Measurements from ENCODE around the gene SNX1.
"Not testable (repeated sequence)": the region's sequence is repeated elsewhere in the genome, so short reads cannot be mapped to it uniquely, and the experiment has no call there.

Gene SNX1

DNA sequence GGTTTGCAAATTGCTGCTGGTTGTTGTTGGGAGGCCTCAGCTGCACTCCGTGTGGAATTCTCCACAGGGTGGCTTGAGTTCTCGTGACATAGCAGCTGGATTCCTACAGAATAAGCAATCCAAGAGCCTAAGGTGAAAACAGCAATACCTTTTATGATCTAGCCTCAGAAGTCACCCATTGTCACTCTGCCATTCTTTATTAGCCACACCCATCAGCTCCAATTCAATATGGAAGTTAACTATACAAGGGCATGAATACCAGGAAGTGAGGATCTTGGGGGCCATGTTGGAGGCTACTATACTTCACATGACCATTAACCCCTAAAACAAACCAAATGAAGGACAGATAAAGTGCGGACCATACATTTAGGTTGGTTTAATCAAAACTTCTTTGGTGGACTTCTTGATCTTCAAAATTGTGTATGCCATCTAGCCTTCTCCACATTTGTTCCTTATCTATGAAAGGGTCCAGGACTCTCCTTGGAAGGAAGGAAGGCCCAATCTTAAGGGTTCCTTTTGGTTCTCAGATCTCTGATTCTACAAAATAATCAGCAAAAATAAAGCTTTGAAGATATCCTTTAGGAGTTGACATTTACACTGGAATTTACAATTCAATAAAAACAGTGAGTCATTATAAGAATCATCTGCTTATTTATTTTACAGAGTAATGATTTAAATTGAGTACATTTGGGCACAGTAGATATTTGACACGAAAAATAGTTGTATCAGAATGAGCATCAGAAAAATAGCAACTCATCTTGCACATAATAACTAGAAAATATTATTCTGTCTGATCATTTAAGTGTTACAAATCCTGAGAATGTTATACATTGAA, 23.6 kb upstream of the SNX1 start:
- CTCF ChIA-PET = interaction anchor here (0.6 to 0.8 kb wide), 2 partner anchors 11 to 901 kb away, joined by 3 read pairs; no protein-coding TSS in a partner anchor
- H3K4me3 ChIP-seq (ENCODE audit: low read depth, low read length) = no peak overlapping the region
- peaks cover 0 to 11% of the 10 kb centered on the region in 2 experiments; a peak in 1 of 3 replicates for H3K36me3 ChIP-seq (ENCODE audit: control insufficient read depth in 2 of 2, insufficient read depth in 1 of 2, low read length in 2 of 2)
- TF ChIP-seq, protein P1, sequence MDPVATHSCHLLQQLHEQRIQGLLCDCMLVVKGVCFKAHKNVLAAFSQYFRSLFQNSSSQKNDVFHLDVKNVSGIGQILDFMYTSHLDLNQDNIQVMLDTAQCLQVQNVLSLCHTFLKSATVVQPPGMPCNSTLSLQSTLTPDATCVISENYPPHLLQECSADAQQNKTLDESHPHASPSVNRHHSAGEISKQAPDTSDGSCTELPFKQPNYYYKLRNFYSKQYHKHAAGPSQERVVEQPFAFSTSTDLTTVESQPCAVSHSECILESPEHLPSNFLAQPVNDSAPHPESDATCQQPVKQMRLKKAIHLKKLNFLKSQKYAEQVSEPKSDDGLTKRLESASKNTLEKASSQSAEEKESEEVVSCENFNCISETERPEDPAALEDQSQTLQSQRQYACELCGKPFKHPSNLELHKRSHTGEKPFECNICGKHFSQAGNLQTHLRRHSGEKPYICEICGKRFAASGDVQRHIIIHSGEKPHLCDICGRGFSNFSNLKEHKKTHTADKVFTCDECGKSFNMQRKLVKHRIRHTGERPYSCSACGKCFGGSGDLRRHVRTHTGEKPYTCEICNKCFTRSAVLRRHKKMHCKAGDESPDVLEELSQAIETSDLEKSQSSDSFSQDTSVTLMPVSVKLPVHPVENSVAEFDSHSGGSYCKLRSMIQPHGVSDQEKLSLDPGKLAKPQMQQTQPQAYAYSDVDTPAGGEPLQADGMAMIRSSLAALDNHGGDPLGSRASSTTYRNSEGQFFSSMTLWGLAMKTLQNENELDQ (tag by site-specific recombination; IDR thresholded peaks at IDR 0.05; ENCODE audit: low read depth) = no peak
- no peak for TF ChIP-seq ZNF623 (tag by site-specific recombination; IDR thresholded peaks at IDR 0.05)
- TF ChIP-seq ZNF350 (tag by site-specific recombination; IDR thresholded peaks at IDR 0.05) = peak; percentile 63; the same call in 1 of the 2 replicates
- POLR2A ChIA-PET = no interaction called here
- no peaks in the 10 kb centered on the region for H3K4me1 ChIP-seq (ENCODE audit: control insufficient read depth, insufficient read depth, low read length)
- H3K27ac ChIP-seq (ENCODE audit: extremely low read depth, low read depth, low read length) = no peak overlapping the region
- H3K9me3 ChIP-seq (ENCODE audit: control insufficient read depth, insufficient read depth, low read depth, low read length) = no peaks in the 10 kb centered on the region

DNA sequence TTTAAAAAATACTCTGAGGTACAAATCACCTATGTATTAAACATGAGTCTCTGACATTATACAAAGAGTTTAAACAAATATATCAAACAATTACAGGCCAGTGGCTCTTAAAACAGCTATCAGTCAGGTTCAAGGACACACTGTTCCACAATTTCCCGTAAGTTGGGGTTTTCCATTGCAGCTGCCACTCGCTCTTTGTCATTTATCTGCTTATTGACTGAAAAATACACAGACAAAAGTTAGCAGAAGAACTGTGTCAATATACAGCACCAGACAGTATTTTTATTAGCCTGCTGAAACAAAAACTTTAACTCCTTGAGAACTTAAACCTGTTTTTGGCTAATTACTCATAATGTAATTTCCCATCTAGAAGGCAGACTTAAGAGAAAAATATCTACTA, 23.0 kb upstream of the SNX1 start:
- H3K27ac ChIP-seq (ENCODE audit: extremely low read depth, low read depth, low read length) = no peak overlapping the region
- H3K4me3 ChIP-seq (ENCODE audit: low read depth, low read length) = no peak overlapping the region
- no peaks in the 10 kb centered on the region for H3K9me3 ChIP-seq (ENCODE audit: control insufficient read depth, insufficient read depth, low read depth, low read length)
- CTCF ChIA-PET = interaction anchor here (0.6 kb wide), 2 partner anchors 53 to 68 kb away, joined by 3 read pairs; no protein-coding TSS in a partner anchor
- peaks cover 0 to 11% of the 10 kb centered on the region in 2 experiments; a peak in 1 of 3 replicates for H3K36me3 ChIP-seq (ENCODE audit: control insufficient read depth in 2 of 2, insufficient read depth in 1 of 2, low read length in 2 of 2)
- POLR2A ChIA-PET = no interaction called here
- H3K4me1 ChIP-seq (ENCODE audit: control insufficient read depth, insufficient read depth, low read length) = no peaks in the 10 kb centered on the region
- TF ChIP-seq ZNF10 (tag by site-specific recombination; IDR thresholded peaks at IDR 0.05) = no peak
- TF ChIP-seq ZNF23 (tag by site-specific recombination; IDR thresholded peaks at IDR 0.05; ENCODE audit: borderline replicate concordance) = no peak
- TF ChIP-seq ZNF529 (tag by site-specific recombination; IDR thresholded peaks at IDR 0.05; ENCODE audit: insufficient replicate concordance) = no peak
- TF ChIP-seq ZNF843 (tag by site-specific recombination; IDR thresholded peaks at IDR 0.05) = no peak
- TF ChIP-seq KLF1 (tag by site-specific recombination; IDR thresholded peaks at IDR 0.05) = no peak
- no peak for TF ChIP-seq ZNF248 (tag by site-specific recombination; IDR thresholded peaks at IDR 0.05)
- no peak for TF ChIP-seq ZNF623 (tag by site-specific recombination; IDR thresholded peaks at IDR 0.05)
- TF ChIP-seq, protein P2, sequence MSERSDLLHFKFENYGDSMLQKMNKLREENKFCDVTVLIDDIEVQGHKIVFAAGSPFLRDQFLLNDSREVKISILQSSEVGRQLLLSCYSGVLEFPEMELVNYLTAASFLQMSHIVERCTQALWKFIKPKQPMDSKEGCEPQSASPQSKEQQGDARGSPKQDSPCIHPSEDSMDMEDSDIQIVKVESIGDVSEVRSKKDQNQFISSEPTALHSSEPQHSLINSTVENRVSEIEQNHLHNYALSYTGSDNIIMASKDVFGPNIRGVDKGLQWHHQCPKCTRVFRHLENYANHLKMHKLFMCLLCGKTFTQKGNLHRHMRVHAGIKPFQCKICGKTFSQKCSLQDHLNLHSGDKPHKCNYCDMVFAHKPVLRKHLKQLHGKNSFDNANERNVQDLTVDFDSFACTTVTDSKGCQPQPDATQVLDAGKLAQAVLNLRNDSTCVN (tag by site-specific recombination; optimal IDR thresholded peaks at IDR 0.05) = no peak

DNA sequence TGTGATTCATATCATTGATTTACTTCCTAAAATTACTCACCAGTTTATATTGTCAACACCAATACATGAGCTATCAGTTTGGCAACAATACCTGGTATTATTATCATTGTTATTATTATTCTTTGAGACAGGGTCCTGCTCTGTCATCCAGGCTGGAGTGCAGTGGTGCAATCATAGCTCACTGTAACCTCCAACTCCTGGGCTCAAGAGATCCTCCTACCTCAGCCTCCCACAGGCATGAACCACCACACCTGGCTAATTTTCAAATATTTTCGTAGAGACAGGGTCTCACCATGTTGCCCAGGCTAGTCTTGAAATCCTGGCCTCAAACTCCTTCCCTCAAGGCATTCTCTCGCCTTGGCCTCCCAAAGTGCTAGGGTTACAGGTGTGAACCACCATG, 22.3 kb upstream of the SNX1 start:
- H3K4me1 ChIP-seq (ENCODE audit: control insufficient read depth, insufficient read depth, low read length); H3K9me3 ChIP-seq (ENCODE audit: control insufficient read depth, insufficient read depth, low read depth, low read length); H3K27ac ChIP-seq (ENCODE audit: extremely low read depth, low read depth, low read length); POLR2A ChIA-PET; H3K4me3 ChIP-seq (ENCODE audit: low read depth, low read length): not testable (repeated sequence)
- CTCF ChIA-PET = interaction anchor here (0.6 kb wide), 1 partner anchor 68 kb away, joined by 3 read pairs; no protein-coding TSS in a partner anchor
- H3K36me3 ChIP-seq (ENCODE audit: control insufficient read depth in 2 of 2, insufficient read depth in 1 of 2, low read length in 2 of 2) = peaks cover 0 to 11% of the 10 kb centered on the region in 2 experiments; a peak in 2 of 3 replicates

DNA sequence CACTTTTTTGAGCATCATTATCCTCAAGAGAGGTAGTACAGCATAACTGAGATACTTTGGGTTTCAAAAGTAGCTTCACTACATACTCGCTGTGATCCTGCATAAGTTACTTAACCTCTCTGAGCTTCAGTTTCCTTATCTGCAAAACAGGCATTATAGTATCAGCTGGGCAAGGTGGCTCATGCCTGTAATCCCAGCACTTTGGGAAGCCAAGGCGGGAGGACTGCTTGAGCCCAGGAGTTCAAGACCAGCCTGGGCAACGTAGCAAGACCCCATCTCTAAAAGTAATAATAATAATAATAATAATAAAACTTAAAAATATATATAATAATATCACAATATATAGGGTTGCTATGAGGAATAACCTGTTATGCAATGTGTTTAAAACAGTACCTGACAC, 13.0 kb upstream of the SNX1 start:
- POLR2A ChIA-PET = no interaction called here
- Histone ChIP-seq H3K27ac (ENCODE audit: extremely low read depth, low read depth, low read length) (no peak overlapping the region), H3K4me3 (ENCODE audit: low read depth, low read length) (no peak overlapping the region), H3K9me3 (ENCODE audit: control insufficient read depth, insufficient read depth, low read depth, low read length) (no peaks in the 10 kb centered on the region), H3K36me3 (ENCODE audit: control insufficient read depth in 2 of 2, insufficient read depth in 1 of 2, low read length in 2 of 2) (peaks cover 12 to 29% of the 10 kb centered on the region in 2 experiments), H3K4me1 (ENCODE audit: control insufficient read depth, insufficient read depth, low read length) (no peaks in the 10 kb centered on the region)
- CTCF ChIA-PET = interaction anchor here (1.1 to 1.6 kb wide), 2 partner anchors 11 to 13 kb away, joined by 3 to 4 read pairs; no protein-coding TSS in a partner anchor
- peak; percentile 46; the same call in 1 of the 2 replicates for TF ChIP-seq ZNF121 (tag by site-specific recombination; IDR thresholded peaks at IDR 0.05)
- no peak for TF ChIP-seq ZNF514 (tag by site-specific recombination; IDR thresholded peaks at IDR 0.05)

Measured in HEK293 (cell line).